AG04450 (cell line): ENCODE results near the gene ZNF385C. TPM values are rescaled to one million over a fixed set of nuclear protein-coding genes. Genes with fewer than 3 reads are reported as not detected.
A peak's percentile ranks its signal among the peaks of the same experiment; 100 is the strongest.

Experiments used
- CTCF ChIA-PET: fragments of 300-600, 350-600 bp; formaldehyde crosslinking; extraction: SDS; loops from one replicate; lab custom pipeline; 2022; ENCODE audit warnings: antibody characterized with exemption, inconsistent platforms; lab: Charles Lee
- POLR2A ChIA-PET: fragments of 350-600 bp; formaldehyde crosslinking; extraction: SDS; loops from one replicate; lab custom pipeline; 2021; ENCODE audit warnings: antibody characterized with exemption, inconsistent platforms; lab: Yijun Ruan, JAX
- DNase-seq: peaks from one replicate; pipeline ENCODE4 v3.0.0-alpha.2; 2011; ENCODE audit warnings: low read depth, low spot score
- H3K27ac ChIP-seq: one replicate; pipeline ENCODE4 v1.5.1; 2012; ENCODE audit warnings: low read depth, low read length, control low read depth
- H3K27me3 ChIP-seq: one replicate; pipeline ENCODE4 v1.6.0; 2012; ENCODE audit warnings: low read length; ENCODE audit not compliant: control insufficient read depth, insufficient read depth
- H3K4me3 ChIP-seq: 2 replicates; pipeline ENCODE4 v1.5.1; 2011; ENCODE audit warnings: mild to moderate bottlenecking, low read depth, low read length, control low read depth
- H3K9me3 ChIP-seq: 2 replicates; pipeline ENCODE4 v1.5.1; 2012; ENCODE audit warnings: low read length; ENCODE audit not compliant: control insufficient read depth, insufficient read depth
- CTCF ChIP-seq: IDR thresholded peaks from 2 replicates; pipeline ENCODE4 v1.5.1; 2011; ENCODE audit warnings: low read depth, low read length, control low read depth, inconsistent platforms
- polyA plus RNA-seq: library from polyadenylated mRNA; depleted of rRNA; stranded (reverse); fragments of >200 nt; gene quantifications from 2 replicates; pipeline ENCODE4 v1.2.3, GENCODE V29; 2011

Gene ZNF385C
- polyA plus RNA-seq, 1 experiment, result not detected

- H3K9me3 ChIP-seq, result peaks cover 4% of the 10 kb centered on the region; the same call in 1 of the 2 replicates
- peak; percentile 87 for TF ChIP-seq CTCF
- peak within 1 kb of the TSS; percentile 61 for H3K27ac ChIP-seq
- H3K27me3 ChIP-seq, result no peaks in the 10 kb centered on the region
- DNase-seq, result peak; percentile 61
- CTCF ChIA-PET, result interaction anchor here (0.5 to 1.8 kb wide), 22 partner anchors 8 to 292 kb away, joined by 3 to 16 read pairs (median 4); partner anchors contain the start of gene DHX58
- POLR2A ChIA-PET, result interaction anchor here (0.5 to 1.7 kb wide), 5 partner anchors 53 to 331 kb away, joined by 3 to 17 read pairs (median 3); partner anchors contain the start of genes CNP, DHX58 and KAT2A
- H3K4me3 ChIP-seq, result peak within 1 kb of the TSS; percentile 88
Measured at GRCh38 chr17:42019509-42020404, 78.5 kb downstream of the ZNF385C start, which contains the start of gene NKIRAS2. NKIRAS2 (plus strand) TSS chr17:42020090; CDS start chr17:42021578, 1,488 bp downstream.

GRCh38 chr17:42018988-42019387, 79.3 kb downstream of the ZNF385C start:
- H3K27me3 ChIP-seq, result no peaks in the 10 kb centered on the region
- POLR2A ChIA-PET, result no interaction called here
- no peak overlapping the region for H3K27ac ChIP-seq
- H3K9me3 ChIP-seq, result peaks cover 4% of the 10 kb centered on the region; the same call in 1 of the 2 replicates
- no peak for DNase-seq
- no peak for TF ChIP-seq CTCF
- no peak overlapping the region for H3K4me3 ChIP-seq
- CTCF ChIA-PET, result interaction anchor here (0.6 to 2.5 kb wide), 10 partner anchors 10 to 499 kb away, joined by 3 to 16 read pairs (median 4); partner anchors contain the start of gene DHX58

- peak overlapping the region; percentile 99 for H3K4me3 ChIP-seq
- CTCF ChIA-PET, result interaction anchor here (0.8 to 2.5 kb wide), 8 partner anchors 16 to 499 kb away, joined by 3 to 9 read pairs (median 3); partner anchors contain the start of gene DHX58
- no peak for TF ChIP-seq CTCF
- peaks cover 4% of the 10 kb centered on the region; the same call in 1 of the 2 replicates for H3K9me3 ChIP-seq
- H3K27ac ChIP-seq, result peak overlapping the region; percentile 73
- POLR2A ChIA-PET, result interaction anchor here (0.6 to 1.9 kb wide), 4 partner anchors 8 to 402 kb away, joined by 3 to 7 read pairs (median 5); partner anchors contain the start of gene DHX58
- no peaks in the 10 kb centered on the region for H3K27me3 ChIP-seq
- no peak for DNase-seq
Measured at GRCh38 chr17:42018339-42018738, 79.9 kb downstream of the ZNF385C start.

GRCh38 chr17:42017866-42018200, 80.4 kb downstream of the ZNF385C start:
- ChIA-PET CTCF (interaction anchor here (0.8 to 2.6 kb wide), 7 partner anchors 8 to 500 kb away, joined by 3 to 14 read pairs (median 4); no protein-coding TSS in a partner anchor), POLR2A (interaction anchor here (0.6 to 1.9 kb wide), 13 partner anchors 9 to 402 kb away, joined by 3 to 8 read pairs (median 5); partner anchors contain the start of genes CNP and DHX58)
- no peak for TF ChIP-seq CTCF
- Histone ChIP-seq H3K4me3 (peak overlapping the region; percentile 99), H3K9me3 (peaks cover 4% of the 10 kb centered on the region; the same call in 1 of the 2 replicates), H3K27me3 (no peaks in the 10 kb centered on the region), H3K27ac (peak overlapping the region; percentile 73)
- no peak for DNase-seq
